LNCaP clone FGC (cell line): Measurements from ENCODE around the gene CNPY2.
"Not testable (repeated sequence)": the region's sequence is repeated elsewhere in the genome, so short reads cannot be mapped to it uniquely, and the experiment has no call there.

Experiments
- DNase-seq: peaks from one replicate; pipeline ENCODE4 v3.0.0-alpha.2; 2011; ENCODE audit warnings: low read depth
- H3K4me3 ChIP-seq: 2 replicates; pipeline ENCODE4 v1.5.1; 2011; ENCODE audit warnings: mild to moderate bottlenecking, low read depth, low read length, control low read depth
- CTCF ChIP-seq: IDR thresholded peaks from 2 replicates; pipeline ENCODE4 v1.5.1; 2012; ENCODE audit warnings: mild to moderate bottlenecking; ENCODE audit not compliant: control insufficient read depth, insufficient read depth; ENCODE audit errors: extremely low read depth

Gene CNPY2

GRCh38 chr12:56333197-56333678, 17.4 kb upstream of the CNPY2 start:
- TF ChIP-seq CTCF = no peak
- no peak for DNase-seq
- peak overlapping the region; percentile 95 for H3K4me3 ChIP-seq

GRCh38 chr12:56332512-56333196, 16.9 kb upstream of the CNPY2 start:
- peak overlapping the region; percentile 95 for H3K4me3 ChIP-seq
- no peak for DNase-seq
- no peak for TF ChIP-seq CTCF

GRCh38 chr12:56330936-56331490, 15.2 kb upstream of the CNPY2 start:
- H3K4me3 ChIP-seq = no peak overlapping the region
- no peak for DNase-seq
- no peak for TF ChIP-seq CTCF

- no peak overlapping the region for H3K4me3 ChIP-seq
- DNase-seq = no peak
- TF ChIP-seq CTCF = no peak
Measured at GRCh38 chr12:56326533-56326932, 10.7 kb upstream of the CNPY2 start.

DNA sequence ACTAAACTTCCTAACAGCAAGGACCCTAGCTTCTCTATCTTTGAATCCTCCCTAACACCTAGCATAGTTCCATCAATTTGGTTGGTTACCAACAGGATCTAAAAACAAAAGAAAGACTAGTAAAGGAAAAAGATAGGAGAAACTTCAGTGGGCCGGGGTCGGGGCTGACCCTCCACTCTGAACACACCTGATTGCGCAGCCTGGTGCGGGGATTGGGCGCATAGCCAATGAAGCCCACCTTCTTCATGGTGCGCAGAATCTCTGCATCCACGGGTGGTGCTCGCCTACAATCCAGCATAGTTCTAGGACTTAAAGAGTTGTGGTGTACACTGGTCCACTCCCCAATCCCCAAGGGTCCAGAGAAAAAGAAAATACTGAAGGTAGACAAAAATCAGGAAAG, 10.3 kb upstream of the CNPY2 start:
- TF ChIP-seq CTCF = no peak
- H3K4me3 ChIP-seq = no peak overlapping the region
- DNase-seq = no peak

- TF ChIP-seq CTCF = no peak
- H3K4me3 ChIP-seq = no peak overlapping the region
- DNase-seq = no peak
Measured at GRCh38 chr12:56324206-56324605, 8.4 kb upstream of the CNPY2 start.

GRCh38 chr12:56321610-56322009, 5.8 kb upstream of the CNPY2 start:
- not testable (repeated sequence) for DNase-seq, H3K4me3 ChIP-seq
